Fibroblast of skin of scalp (primary cell): ENCODE measurements around the gene TSHZ3.
A peak's percentile ranks its signal among the peaks of the same experiment; 100 is the strongest.

Source experiments
- DNase-seq: peaks from one replicate; pipeline ENCODE4 v3.0.0-alpha.2; 2013

Gene TSHZ3

DNA sequence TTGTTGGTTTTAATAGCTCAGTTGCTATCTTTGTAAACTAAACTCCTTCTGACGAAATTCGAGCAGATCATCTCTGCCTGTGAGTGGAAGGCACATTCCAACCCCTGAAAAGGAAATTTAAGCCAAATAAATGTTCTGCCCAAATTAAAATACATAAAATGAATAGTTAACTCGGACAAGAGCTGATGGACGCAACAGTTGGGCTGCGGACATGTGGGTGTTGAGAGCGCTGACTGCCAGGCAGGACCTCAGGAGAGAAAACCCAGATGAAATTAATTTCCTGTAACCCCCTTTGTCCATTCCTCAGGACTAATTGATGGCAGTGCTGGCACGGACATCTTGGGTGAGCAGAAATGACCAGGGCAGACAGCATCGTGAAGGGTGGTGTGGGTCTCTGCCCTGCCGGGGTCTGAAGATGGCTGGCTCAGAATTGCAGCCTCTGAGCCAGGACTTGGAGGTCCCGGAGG, 86.5 kb downstream of the TSHZ3 start:
- DNase-seq = no peak

- DNase-seq = no peak
Measured at GRCh38 chr19:31261603-31262212, 87.5 kb downstream of the TSHZ3 start.

DNA sequence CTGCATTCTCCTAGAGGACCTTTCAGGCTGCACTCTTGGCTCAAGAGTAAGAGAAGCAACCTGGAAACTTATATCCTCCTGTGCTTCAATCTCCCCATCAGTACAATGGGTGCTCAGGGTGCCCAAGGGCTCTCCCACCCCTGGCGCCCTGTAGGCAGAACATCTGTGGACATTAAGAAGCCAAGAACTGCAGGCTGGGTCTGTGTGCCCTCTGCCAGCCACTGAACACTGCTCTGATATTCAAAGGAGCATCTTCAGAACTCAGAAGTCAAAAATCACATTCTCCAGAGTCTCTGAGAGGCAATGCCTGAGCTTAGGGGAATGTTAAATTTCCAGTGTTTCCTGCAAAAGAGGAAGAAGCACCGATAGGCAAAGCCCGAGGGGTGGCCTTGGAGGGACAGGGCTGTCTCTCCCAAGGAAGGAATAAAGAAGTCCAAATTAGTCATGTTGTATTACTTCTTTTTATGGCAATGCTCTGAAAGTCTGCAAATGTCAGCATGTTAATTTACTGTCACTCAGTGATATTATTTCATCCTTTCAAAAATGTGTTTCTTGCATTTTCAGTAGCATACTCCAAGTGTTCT, 88.1 kb downstream of the TSHZ3 start:
- DNase-seq = no peak

DNA sequence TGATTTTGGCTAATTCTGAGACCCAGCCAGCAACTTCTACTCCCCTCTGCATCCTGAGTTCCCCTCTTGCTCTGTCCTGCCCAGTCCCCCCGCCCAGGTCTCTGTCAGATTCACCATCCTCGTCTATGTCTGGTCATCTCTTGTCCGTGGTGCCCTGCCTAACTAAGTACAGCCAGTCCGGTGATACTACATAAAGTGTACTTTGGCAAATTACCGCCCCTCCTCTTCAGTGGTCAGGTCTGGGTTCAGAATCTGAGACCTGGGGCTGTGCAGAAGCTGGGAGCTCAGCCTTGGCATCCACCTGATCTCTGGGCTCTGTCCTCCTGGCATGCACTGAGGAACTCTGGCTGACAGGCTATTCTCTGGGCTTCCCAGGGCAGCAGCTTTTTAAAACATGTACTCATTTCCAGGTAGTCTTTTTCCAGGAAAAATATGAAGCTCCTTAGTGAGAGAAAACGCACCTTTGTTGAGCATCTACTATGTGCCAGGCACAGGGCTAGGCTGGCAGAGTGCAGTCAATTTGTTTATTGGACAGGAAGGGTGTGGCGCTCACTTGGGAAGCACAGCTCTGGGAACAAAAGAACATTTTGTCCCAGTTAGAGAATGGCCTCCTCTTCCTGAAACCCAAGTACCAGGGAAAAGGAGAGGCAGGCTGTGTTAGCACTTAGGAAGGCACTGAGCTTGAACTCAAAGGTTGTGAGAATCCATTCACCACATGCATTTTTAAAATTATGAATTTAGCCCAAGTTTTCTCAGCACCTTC, 88.9 kb downstream of the TSHZ3 start:
- DNase-seq = no peak

DNA sequence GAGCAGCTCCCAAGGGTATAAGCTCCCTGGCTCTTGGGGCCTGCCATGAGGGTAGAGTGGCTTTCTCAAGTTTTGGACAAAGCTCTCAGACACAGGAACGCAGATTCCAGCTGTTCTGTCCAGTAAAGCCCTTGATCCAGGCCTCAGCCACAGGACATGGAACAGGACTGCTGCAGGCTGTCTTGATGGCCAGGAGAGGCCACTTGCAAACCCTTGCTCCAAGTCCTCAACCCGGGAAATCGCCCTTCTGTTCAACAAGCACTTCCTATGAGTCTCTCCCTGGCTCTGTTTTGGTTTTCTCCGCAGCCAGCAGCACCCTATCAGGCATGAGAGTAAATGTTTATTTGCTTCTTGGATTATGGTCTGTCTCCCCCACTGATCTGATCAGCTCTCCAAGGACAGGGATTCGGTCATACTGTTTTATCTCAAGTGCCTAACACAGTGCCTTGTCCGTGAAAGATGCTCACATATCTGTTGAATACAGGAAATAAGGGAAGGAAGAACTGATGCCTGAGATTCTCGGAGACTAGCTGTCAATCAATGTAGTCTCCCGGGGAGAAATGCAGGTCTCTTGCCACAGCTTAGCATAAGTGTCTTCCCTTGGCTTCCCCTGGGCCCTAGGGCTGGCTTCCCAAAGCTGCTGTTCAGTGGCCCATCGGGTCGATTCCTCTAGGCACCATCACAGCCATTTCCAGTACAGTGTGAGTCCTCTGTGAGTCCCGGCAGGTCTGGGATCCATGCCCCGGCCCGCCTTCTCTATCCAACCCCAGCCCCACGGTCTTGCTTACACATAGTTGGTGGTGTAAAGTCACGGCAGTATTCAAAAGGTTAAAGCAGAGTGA, 90.8 kb downstream of the TSHZ3 start:
- DNase-seq = no peak

- no peak for DNase-seq
Measured at GRCh38 chr19:31257426-31258130, 91.7 kb downstream of the TSHZ3 start.

DNA sequence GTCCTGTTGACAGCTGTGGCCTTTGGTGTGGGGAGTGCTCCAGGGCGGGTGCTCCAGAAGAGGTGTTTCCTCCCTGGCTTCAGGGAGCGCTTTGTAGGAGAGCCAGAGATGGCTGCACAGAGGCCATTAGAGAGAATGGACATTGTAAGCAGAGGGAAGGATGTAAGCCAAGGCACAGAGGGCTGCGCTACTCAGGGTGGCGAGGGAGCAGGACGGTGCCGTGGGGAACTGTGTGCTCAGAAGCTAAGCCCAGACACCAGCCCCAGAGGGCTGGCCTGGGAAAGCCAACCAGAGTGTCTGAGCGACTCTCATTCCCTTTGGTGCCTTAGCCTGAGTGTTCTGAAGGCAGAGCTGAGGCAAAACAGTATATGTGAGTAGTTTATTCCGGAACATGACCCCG, 92.2 kb downstream of the TSHZ3 start:
- DNase-seq = no peak

DNA sequence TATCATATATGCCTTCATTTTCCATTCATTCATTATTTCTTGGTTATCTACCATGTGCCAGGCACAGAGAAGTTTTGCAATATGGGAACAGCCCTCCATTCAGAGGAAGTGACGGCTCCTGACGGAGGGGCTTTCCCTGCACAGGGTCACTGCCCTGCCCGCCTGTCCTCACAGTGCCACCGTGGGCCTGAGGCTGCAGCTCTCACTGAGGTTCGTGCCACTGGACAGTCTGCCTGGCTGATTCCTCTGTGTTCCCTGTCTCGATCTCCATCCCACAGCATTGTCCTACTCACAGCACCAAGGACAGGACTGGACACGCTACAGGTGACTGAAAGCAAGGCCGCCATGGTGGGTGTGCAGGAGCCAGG, 92.7 kb downstream of the TSHZ3 start:
- DNase-seq = no peak

DNA sequence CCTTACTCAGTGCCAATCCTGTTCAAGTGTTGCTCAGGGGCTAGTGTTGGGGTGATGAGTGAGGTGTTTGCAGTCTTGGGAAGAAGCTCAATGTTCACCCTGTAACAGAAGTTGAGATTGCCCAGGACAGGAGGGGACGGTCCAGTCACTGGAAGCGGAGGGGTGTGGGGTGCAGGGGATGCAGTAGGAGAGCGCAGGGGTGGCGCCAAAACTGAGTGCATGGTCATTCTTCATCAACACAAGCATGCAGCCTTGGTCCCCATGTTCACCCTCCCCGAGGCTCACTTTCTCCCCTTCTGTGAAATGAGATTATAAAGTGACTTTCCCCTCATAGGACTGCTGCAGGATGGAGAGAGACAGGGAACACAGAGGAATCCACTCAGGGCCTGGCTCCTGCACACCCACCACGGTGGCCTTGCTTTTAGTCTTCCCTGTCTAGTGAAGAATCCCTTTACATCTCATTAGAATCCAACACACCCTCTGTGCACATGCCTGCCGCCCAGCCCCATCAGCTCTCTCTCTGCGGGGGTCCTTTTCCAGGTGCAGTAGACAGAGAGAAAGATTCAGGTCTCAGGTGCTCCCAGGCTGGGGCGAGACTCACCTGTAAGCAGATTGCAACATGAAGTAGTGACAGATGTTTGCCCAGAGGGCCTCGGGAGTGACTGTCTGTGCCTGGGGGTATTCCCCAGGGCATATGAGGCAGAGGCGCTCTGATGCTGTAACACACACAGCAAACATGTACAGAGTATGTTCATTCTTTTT, 93.2 kb downstream of the TSHZ3 start:
- no peak for DNase-seq

GRCh38 chr19:31255174-31255799, 93.9 kb downstream of the TSHZ3 start:
- DNase-seq = no peak

DNA sequence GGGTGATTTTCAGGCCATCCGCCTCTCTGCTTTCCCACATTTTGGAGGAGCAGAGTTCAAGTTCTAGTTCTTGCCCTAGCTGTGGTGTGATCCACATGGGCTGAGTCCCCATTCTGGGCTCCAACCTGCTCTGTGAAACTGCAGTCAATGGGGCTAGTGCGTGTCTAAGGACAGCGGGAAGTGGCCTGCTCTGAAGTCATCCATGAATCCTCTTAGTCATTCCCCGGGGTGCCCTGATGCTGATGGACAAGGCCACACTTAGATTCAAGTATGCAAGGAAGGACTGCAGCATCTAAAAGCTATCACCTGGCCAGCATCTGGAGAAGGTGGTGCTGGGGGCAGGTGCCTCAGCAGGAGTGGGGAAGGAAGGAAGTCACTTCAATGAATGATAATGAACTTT, 94.6 kb downstream of the TSHZ3 start:
- DNase-seq = no peak

- no peak for DNase-seq
Measured at GRCh38 chr19:31254180-31254551, 95.1 kb downstream of the TSHZ3 start.

DNA sequence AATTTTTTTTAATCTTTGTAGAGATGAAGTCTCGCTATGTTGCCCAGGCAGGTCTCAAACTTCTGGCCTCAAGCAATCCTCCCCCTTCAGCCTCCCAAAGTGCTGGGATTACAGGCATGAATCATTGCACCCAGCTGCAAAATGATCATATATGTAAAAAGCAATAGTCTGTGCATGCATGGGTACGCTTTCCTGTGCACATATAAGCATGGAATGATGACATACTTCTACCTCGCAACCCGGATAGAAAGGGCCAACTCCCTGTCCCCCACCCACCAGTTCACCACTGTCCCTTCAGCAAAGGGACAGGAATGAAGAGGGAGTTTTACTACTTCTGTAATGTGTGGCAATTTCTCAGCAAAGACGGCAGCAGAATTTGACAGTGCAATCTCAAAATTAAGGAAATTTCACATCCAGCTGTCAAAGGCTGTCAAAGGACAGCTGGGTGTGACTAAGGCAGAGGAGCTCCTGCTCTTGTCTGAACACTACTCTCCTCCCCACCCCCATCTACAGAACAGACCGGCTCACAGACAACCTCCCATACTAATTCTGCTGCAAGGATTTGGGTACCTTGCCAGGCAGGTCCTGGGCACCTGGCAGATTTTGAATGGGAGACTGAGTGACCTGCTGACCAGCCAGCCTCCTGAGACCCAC, 95.6 kb downstream of the TSHZ3 start:
- no peak for DNase-seq

DNA sequence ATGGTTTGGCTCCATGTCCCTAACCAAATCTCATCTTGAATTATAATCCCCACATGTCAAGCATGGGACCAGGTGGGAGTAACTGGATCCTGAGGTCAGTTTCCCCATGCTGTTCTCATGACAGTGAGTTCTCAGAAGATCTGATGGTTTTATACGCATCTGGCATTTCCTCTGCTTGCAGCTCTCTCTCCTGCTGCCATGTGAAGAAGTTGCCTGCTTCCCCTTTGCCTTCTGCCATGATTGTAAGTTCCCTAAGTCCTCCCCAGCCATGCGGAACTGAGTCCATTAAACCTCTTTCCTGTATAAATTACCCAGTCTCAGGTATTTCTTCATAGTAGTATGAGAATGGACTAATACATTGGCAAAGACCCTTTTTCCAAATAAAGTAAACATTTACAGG, 96.8 kb downstream of the TSHZ3 start:
- DNase-seq = no peak

DNA sequence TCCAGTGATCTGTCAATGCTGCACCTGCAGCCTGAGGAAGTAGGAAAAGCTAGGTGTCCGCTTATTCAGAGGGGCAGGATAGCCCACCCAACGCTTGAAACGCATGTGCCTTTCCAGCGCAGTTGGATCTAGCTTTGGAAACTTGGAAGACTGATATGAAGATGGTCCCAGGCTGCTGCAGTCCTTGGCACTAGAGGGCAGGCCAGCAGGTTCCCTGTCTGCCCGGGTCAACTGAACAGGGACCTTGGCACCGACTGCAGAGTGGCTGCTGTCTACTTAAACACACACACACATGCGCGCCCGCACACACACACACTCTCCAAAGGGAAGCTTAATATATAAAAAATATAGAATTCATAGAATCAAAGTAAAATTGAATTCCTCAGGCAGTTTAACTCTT, 100.0 kb downstream of the TSHZ3 start:
- no peak for DNase-seq

DNA sequence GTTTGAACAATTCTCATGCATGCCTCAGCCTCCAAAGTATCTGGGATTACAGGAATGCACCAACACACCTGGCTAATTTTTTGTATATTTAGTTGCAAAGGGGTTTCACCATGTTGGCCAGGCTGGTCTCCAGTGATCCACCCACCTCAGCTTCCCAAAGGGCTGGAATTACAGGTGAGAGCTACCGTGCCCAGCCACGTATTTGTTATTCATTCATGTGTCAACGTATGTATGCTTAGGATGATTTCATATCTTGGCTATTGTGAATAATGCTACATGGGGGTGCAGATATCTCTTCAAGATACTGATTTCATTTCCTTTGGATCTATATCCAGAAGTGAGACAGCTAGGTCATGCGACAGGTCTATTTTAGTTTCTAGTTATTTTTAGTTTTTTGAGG, 113.4 kb downstream of the TSHZ3 start:
- DNase-seq = no peak

DNA sequence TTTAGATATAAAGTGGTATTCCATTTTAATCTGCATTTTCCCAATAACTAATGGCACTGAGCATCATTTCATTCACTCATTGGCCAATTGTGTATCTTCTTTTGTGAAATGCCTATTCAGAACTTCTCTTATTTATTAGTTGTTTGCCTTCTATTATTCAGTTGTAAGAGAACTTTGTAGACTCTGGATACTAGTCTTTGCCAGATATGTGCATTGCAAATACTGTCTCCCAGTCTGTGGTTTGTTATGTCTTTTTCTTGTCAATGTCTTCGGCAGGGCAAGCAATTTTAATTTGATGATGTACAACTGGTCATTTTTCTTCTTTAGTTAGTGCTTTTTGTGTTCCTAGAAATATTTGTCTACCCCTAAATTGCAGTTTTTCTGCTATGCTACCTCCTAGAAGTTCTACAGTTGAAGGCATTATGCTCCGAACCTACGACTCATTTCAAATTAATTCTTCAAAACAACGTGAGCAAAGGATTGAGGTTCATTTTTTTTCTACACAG, 115.9 kb downstream of the TSHZ3 start:
- DNase-seq = peak; percentile 35

- peak; percentile 96 for DNase-seq
Measured at GRCh38 chr19:31232871-31233270, 116.4 kb downstream of the TSHZ3 start.

DNA sequence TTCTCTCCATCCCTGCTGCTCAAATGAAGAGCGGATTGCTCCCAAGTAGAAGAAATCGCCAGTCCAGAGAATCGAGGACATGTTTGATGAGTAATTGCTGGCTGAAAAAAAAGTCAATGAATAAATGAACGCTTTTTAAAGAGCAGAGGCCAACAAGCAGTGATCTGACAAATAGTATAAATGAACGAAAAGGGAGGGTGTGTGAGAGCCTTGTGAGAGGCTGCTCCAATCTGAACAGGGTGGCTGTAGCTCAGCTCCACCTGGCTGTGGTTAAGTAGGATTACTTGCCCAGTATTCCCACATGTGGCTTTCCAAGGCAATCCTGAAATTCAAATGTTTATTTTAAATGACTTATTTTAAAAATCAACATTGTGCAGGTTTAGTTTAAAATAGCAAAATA, 117.1 kb downstream of the TSHZ3 start:
- peak; percentile 23 for DNase-seq

DNA sequence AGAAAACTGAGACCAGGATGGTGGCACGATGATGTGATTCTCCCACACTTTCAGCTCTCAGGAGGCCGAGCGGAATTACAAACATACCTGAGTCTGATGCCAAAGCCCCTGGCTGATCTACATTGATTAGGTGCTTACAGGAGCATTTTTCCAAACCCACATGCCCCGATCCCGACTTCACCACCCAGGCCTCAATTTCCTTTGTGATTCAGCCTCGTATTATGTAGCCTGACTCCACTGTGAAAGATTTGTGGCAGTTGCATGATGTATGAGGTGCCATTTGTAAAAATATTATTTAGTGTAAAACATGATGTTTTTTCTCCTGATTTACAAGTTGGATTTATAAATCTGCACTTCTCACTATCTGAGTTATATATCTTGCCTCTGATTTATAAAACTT, 118.0 kb downstream of the TSHZ3 start:
- DNase-seq = peak; percentile 29
